ENCODE data around the gene RAMP3.
A peak's percentile ranks its signal among the peaks of the same experiment; 100 is the strongest.
"Not testable (repeated sequence)": the region's sequence is repeated elsewhere in the genome, so short reads cannot be mapped to it uniquely, and the experiment has no call there.

The RAMP3 gene, protein sequence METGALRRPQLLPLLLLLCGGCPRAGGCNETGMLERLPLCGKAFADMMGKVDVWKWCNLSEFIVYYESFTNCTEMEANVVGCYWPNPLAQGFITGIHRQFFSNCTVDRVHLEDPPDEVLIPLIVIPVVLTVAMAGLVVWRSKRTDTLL

DNA sequence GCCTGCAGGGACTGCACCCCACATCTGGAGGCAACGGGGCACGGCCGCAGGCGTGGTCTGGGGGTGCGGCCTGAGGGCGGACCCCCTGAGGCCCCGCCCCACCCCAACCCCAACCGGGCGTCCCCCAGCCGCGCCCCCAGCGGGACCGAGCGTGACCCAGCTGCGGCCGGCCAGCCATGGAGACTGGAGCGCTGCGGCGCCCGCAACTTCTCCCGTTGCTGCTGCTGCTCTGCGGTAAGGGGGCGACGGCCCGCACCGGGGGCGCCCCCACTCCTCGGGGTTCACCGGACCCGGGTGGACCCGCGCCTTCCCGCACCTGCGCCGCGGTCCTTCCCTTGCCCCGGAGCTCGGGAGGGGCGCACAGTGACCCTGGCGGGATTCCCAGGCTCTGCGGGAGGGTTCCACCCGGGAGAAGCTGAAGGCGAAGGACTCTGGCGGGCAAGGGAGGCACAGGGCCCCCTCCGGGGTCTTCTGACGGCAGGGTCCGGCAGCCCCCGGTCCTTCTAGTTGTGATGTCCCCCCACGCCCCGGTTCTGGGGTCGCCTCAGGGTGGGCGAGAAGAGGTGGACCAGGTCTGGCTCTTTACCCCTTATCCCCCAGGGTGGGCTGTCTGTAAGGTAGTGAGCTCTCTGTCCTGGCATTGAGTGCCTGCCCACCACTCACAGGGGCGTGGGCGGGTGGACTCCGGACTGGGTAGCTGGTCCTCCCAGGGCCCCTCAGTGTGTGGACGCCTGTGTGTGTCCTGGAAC is at the start of gene RAMP3:
Gene RAMP3, plus strand, starts transcription at position 139 of the 749 bp plus-strand sequence. Its CDS starts 38 bp downstream, at position 177.
- peak; percentile 56 for DNase-seq

DNA sequence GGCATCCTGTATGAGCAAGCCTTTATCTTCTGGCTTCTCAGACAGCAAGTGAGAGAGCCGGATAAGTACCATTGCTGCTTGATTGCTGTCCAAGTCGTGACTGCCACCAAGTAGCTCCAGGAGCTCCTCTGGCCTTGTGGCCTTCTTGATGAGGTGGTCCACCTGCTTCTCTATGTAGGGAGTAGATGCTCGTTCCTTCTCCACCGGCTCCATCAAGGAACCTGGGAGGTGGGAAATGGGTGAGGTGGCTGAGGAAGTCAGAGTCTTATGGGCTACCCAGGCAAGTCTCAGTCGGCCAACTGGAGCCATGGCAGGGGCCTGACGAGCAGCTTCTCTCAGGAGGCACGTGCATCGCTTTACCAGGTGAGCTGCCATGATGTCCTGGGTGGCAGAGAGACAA is 48.7 kb upstream of the RAMP3 start:
- no peak for DNase-seq

DNA sequence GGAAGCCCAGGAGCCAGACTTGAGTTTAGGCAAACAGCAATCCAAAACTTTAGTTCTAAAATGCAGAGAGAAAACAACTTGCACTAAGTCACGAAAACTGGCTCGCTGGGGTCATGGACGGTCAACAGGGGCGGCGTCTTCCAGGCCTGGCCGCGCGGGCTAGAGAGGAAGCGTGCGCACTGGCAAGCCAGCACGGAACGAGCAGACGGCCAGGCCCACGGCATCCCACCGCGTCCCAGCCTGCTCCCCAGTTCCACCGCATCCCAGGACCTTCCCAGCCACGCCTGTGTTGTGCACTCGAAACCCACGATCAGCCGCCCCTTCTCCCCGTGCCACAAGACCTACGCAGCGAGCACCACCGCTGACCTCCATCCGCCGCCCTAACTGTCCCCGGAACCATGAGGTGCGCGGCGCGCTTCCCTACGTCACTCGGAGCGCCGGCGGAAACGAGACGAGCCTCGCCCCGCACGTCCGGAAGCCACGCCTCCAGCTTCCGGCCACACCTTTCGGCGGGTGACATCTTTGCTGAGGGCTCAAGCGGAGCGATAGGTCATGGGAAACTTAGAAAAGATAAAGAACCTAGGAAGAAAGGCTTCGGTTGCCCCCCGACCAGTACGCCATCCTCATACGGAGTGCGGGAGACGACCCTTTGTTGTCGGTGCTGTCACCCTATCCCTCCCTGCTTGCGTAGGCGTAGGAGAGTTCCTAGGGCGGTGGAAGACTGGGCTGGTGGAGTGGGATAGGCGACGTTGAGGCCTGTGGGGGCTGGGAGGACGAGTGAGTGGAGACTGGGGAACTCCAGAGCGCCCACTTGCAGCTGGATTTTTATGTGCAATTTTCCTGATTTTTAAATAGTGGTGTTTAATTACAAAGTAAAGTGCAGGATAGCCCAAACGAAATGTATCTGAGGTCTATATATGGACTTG is 46.0 kb upstream of the RAMP3 start, which contains the start of gene TBRG4:
Gene TBRG4, minus strand, starts transcription at position 400 of the 926 bp plus-strand sequence. CDS start 2,460 bp downstream, outside the sequence.
- DNase-seq = peak; percentile 98

DNA sequence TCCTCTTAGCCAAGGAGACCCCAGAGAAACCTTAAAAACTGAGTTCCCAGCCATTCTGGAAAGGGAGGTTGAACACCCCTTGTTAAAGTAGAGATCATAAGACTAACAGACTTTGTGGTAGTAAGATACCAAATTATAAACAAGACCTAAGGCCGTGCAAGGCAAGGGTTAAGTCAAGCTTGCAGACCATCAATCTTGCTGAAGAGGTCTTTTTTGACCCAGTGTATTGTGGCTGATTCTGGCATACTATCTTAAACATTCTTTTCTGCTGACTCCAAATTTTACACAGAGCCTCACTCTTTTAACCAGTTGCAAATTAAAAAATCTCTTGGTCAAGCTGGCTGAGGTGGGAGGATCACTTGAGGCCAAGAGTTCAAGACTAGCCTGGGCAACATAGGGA is 44.9 kb upstream of the RAMP3 start:
- DNase-seq = no peak

DNA sequence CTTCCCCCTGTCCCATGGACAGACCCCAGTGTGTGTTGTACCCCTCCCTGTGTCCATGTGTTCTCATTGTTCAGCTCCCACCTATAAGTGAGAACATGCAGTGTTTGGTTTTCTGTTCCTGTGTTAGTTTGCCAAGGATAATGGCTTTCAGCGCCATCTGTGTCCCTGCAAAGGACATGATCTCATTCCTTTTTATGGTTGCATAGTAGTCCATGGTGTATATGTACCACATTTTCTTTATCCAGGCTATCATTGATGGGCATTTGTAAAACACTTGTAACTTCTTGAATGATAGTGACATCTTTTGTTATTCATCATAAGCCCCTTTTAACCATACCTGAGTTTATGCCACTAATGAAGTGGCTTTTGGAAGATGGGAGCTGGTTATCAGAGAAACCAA is 43.3 kb upstream of the RAMP3 start:
- not testable (repeated sequence) for DNase-seq

DNA sequence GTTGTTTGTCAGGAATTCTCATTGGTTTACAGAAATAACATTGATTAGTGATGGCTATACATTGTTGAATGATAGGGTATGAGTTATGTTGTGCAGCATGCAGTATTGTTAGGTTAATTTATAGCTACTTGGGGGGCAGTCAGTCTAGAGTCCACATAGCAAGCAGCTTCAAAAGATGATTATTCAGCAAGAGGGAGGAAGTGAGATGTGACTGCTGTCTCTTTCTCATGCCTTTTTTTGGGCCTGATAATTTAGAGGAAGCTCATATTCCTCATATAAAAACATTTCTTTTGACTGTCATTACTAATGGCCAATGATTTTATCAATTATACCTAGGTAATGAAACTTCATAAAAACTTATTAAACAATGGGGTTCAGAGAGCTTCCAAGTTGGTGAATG is 42.7 kb upstream of the RAMP3 start:
- no peak for DNase-seq

DNA sequence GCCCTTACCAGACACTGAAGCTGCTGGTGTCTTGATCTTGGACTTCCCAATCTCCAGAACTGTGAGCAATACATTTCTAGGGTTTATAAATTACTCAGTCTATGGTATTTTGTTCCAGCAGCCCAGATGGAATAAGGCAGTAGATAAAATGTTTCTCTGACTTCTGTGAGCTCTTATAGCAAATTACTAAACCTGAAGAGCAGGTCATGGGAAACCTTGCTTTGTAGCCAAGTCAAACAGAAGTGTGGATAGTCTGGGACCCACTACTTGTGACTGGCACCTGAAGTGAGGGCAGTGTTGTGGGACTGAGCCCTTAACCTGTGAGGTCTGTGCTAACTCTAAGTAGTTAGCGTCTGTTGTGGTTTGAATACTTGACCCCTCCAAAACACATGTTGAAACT is 41.5 kb upstream of the RAMP3 start:
- DNase-seq = no peak

DNA sequence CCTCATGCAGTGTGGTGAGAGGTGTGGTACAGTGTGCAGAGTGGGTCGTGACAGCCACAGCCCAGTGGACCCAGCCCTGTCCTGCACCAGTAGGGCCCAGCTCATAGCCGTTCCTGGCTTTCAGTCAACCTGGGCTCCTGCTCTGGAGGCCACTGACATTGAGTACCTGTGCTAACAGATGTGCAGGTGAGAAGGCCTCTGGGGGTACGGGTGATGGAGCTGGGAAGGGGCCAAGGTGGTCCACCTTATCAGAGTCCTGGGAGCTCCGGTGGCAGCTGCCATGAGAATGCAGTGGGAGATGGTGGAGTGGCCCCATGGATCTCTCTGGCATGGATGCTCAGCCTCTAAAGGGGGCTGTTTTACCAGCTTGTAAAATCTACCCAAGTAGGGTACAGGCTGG is 40.0 kb upstream of the RAMP3 start:
- peak; percentile 56 for DNase-seq

DNA sequence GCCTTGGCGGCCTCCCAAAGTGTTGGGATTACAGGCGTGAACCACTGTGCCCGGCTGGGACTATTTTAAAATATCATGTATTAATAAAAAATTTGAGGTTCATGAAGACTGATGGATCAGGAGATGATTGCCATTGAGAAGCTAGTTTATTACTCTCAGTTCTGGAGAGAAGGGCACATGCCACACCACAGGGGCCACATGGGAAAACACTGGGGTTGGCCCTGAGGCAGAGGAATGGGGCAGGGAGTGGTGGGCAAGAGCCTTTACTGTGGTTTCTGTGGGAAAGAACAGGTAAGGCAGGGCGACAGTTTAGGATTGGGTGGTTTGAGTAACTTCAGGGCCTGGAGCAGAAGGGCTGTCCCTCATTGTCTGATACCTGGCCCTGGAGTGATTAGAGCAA is 39.3 kb upstream of the RAMP3 start:
- peak; percentile 17 for DNase-seq

DNA sequence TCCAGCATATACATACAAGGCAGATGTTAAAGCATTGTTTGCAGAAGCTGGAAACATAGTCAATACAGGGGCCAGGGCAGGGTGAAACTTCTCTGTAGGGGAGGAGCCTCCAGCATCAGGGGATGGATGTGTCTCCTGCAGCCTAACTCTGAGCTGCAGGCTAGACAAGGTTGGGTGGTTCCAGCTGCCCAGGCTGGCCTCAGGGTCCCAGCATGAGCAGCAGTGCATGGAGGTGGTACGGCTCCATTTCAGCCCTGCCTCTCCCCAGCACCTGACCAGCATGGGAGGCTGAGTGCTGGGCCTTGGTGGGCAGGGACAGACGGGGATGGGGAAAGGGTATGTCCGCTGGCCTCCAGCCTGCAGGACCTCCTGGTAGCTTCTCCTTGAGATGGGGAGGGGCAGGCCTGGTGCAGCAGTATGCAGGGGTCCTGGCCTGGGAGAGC is 38.7 kb upstream of the RAMP3 start:
- DNase-seq = no peak

DNA sequence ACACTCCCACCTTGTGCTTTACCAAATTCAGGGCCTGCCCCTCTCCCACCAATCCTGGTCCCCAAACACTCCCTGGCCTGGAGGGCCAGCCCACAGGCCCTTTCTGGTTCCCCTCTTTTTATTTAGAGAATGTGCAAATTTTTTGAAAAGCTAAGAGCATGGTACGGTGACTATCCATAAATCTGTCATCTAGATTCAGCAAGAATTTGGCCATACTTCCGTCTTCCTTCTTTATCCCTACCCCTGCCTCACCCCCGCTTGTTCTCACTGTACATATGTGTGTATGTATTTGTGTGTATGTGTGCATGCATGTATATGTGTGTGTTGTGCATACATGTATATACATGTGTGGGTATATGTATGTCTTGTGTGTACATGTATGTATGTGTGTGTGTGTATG is 38.0 kb upstream of the RAMP3 start:
- no peak for DNase-seq

DNA sequence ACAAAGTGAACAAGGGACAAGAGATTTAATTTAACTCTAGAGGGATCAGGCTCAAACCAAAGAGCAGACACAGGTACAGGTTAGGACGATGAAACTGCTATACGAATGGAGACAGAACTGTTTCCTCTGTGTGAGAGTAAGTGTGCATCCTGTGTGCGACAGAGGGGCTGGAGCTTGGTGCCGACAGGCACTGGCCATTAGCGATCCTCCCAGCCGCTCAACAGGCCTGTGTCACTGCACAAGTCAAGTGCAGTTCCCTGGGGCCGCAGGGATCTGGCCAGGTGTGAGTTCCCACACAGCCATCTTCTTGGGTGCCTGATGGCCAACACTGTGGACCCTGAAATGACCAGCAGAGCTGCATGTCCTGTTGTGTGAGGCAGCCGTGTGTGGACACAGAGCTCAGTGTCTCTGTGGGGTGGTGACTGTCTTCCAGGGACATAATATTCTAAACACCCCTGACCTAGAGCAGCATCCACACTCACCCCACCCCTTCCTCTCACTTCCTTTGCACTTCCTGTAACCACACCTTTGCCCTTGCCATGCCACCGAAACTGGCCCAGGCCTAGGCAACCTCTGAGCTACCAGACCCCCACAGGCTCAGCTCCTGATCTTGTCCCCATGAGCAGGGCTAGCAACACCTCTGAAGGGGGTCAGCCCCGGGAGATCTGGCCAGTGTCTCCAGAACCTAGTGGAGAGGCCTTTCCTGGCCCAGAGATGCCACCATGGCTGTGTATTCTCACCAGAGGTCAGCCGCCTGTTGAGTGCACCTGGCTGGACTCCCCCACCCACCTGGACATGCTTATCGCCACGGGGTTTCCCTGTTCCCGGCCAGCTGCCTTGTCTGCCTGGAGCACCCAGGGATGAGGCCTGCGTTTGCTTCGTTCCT is 34.4 kb upstream of the RAMP3 start:
- no peak for DNase-seq

DNA sequence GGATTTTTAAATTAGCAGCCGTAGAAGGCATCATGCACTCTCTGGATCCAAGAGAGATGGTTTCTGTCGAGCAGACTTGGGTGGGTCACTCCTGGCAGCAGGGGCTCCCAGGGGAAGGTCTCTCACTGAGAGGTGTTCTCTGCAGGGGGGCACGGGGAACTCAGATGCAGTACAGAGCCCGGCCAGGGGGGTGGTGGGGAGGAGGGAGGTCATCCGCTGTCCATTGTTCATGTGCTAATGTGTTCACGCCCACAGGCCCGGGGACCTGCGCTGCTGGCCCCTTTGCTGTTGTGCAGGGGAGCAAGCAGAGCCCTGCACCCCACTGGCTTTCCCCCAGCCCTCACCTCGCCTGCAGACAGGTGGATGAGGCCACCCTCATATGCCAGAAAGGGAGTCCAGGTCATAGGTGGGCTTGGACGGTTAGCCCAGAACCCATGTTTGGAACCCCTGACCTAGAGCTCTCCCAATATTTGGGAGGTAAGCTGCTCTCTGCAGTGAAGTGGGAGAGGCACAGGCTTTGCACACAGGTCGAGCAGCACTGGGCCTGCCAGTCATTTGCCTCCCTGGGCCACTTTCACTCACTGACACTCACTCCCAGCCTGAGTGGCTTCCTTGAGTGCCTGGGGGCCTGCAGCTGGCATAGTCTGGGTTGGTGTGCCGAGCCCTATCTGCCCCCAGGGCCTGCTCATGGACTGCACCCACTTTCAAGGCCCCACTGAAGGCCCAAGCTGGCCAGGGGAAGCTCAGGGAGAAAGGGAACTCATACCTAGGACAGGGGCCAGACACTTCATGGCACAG is 33.5 kb upstream of the RAMP3 start:
- no peak for DNase-seq

DNA sequence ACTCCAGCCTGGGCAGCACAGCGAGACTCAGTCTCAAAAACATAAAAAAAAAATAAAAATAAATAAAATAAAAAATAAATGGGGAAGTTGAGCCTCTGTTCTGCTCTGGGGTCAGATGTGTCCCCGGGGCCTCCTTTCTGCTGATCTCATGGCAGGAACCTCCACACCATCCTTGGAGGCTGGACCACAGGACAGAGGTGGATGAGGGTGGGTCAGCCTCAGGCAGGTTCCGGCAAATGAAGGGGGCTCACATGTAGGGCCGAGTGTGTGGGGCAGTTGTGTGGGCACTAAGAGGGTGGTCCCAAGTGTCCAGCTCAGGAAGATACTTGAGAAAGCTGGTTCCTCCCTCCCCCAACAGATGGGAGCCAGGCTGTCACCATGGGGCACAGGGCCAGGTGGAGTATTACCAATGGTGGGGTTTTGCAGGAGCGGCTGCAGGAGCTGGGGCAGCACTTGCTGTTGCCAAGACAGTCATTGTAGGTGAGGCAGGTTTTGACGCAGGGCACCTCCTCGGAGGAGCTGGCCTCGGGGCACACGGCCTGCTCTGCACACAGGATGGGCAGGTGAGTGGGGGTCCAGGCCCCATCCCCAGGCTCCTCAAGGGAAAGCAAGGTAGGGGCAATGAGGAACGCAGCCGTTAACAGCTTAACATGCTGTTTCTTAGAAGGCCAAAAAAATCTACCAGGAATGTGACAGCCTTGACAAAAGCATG is 32.2 kb upstream of the RAMP3 start:
- no peak for DNase-seq

DNA sequence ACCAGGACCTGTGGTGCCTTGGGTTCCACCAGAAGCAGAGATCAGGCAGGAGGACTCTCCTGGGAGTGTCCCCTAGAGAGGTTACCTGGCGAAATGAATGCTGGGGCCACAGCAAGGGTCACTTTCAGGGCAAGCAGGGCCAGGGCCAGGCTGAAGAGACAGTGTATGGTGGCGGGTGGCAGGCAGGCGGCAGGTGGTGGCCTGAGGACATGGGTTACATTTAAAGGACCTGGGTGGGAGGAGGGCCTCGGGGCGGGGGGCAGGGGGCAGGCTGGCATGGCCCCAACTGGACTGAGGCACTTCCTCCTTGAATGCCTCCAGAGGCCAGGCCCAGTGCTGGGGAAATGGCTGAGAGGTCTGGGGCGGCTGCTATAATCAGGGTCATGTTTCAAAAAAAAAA is 31.4 kb upstream of the RAMP3 start:
- no peak for DNase-seq

DNA sequence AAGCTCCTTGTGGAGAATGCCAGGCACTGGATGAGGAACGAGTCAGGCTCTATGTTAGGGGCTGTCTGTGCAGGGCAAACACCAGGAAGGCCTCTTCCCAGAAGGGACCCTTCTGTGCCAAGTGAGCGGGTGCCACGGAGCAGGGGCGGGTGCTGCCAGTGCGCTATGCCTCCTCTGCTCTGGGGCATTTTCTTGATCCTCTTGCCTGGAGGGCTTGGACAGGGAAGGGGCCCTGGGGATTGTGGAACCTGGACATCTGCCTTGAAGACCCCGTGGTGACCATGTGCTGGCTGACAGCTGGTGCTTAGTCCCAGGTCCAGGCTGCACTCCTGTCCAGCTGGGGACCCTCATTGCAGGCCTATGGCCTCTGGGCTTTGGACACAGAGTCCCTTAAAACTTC is 30.7 kb upstream of the RAMP3 start:
- no peak for DNase-seq

DNA sequence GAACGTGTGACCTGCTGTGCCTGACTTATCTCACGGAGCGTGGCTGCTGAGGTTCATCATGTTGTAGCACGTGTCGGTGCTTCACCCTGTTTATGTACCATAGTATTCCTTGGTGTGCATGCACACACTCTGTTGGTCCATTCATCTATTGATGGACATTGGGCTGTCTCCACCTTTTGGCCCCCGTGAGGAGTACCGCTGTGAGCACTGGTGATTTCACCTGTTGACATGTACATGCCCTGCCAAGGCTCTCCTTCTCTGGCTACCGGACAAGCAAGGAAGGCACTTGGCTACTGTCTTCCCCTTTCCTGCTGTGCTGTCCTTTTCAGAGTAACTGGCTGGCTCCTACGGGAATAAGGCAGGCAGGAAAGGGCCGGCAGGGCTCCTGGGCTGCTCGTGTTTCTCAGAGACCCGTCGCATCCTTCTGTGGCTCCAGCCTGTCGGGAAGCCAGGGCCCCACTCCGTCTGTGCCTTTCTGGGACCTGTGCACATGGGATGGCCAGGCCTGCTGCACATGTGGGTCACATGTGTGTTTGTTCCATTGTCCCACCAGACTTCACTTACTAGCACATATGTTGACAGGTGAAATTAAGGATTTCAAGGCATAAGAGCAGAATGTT is 28.3 kb upstream of the RAMP3 start:
- DNase-seq = no peak

DNA sequence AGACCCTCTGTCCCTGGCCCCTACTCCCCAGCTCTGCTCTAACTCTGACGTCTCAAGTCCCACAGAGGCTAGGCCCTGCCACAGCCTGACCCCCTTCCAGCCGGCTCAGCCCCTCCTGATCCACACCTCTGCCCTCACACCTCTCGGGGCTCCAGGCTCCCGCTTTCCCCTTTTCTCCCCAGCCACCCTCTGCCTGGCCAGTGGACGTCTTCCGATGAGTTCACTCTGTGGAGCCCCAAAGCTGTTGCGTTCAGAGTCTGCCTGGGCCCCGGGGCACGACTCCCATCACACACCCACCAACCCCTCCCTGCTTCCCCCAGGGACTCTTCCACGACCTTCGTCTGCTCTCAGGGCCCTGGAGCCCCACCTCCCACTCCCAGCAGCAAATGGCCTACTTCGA is 27.7 kb upstream of the RAMP3 start:
- DNase-seq = no peak

DNA sequence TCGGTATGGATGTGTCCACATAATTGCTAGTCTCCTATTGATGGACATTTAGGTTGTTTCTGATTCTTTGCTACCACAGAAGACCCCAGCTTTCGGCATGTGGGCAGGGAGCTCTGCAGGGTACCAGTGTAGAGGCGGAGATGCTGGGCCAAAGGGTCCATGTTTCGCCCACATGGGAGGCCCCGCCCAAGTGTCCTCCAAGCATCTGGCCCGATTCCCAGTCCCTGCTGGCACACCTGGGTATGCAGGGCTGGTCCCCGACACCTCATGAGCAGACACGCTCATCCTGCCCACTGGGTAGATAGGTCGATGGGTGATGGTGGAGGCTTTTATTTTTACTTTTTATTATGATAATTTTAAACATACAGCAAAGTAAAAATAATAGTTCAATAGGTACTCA is 26.7 kb upstream of the RAMP3 start:
- no peak for DNase-seq

DNA sequence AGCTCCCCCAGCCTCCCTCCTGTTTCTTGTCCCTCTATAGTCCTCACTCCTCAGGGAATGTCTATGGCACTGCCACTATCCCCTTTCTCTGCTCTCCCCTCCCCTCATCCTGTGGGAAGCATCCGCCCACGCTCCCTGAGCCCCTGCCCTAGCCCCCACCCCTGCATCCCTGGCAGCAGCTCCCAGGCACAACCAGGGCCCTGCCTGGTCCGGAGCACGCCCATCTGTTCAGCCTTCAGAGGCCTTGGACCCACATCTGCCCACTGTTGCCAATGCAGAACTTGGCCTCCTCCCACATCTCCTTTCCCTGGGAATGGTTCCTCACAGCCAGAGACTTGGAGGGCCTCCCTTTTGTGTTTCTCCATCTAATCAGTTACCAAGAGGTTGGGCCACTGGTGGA is 25.7 kb upstream of the RAMP3 start:
- no peak for DNase-seq
